Fibroblast of the aortic adventitia (primary cell): ENCODE data around the gene TMEM52. TPM values are rescaled to one million over a fixed set of nuclear protein-coding genes. Genes with fewer than 3 reads are reported as not detected.

Experiments used
- DNase-seq: peaks from one replicate; pipeline ENCODE4 v3.0.0-alpha.2; 2010; ENCODE audit warnings: low read depth
- H3K4me3 ChIP-seq: 2 replicates; pipeline ENCODE4 v1.5.1; 2011; ENCODE audit warnings: low read depth, mild to moderate bottlenecking, control low read depth, low read length, moderate library complexity
- CTCF ChIP-seq: IDR thresholded peaks from 2 replicates; pipeline ENCODE4 v1.5.1; 2011; ENCODE audit warnings: mild to moderate bottlenecking, low read length, control low read depth, inconsistent platforms; ENCODE audit not compliant: insufficient read depth
- total RNA-seq: library from RNA; depleted of rRNA; stranded (reverse); fragments of >200 nt; gene quantifications from 2 replicates; pipeline ENCODE4 v1.2.3, GENCODE V29; 2012; ENCODE audit warnings: low replicate concordance

The TMEM52 gene
- total RNA-seq, 1 donor: 0.72 TPM

GRCh38 chr1:1957533-1957961, 38.5 kb upstream of the TMEM52 start:
- TF ChIP-seq CTCF: no peak
- no peak overlapping the region for H3K4me3 ChIP-seq
- no peak for DNase-seq

GRCh38 chr1:1956586-1957532, 37.8 kb upstream of the TMEM52 start:
- no peak overlapping the region for H3K4me3 ChIP-seq
- DNase-seq: no peak
- no peak for TF ChIP-seq CTCF

GRCh38 chr1:1956101-1956500, 37.0 kb upstream of the TMEM52 start:
- no peak overlapping the region for H3K4me3 ChIP-seq

GRCh38 chr1:1955621-1956094, 36.6 kb upstream of the TMEM52 start:
- no peak overlapping the region for H3K4me3 ChIP-seq
- TF ChIP-seq CTCF: no peak
- no peak for DNase-seq

More at GRCh38 chr1:1956101-1956500, 37.0 kb upstream of the TMEM52 start:
- DNase-seq: no peak
- no peak for TF ChIP-seq CTCF

GRCh38 chr1:1954831-1955441, 35.9 kb upstream of the TMEM52 start:
- TF ChIP-seq CTCF: peak; percentile 5
- H3K4me3 ChIP-seq: no peak overlapping the region

GRCh38 chr1:1954015-1954414, 34.9 kb upstream of the TMEM52 start:
- no peak for DNase-seq
- TF ChIP-seq CTCF: no peak
- no peak overlapping the region for H3K4me3 ChIP-seq

More at GRCh38 chr1:1954831-1955441, 35.9 kb upstream of the TMEM52 start:
- DNase-seq: no peak
